Measurements from ENCODE around the gene MTCL1.

- TF ChIP-seq ATF3 (IDR thresholded peaks at IDR 0.05) (no peak), RAD21 (IDR thresholded peaks at IDR 0.05) (no peak), FOXA2 (IDR thresholded peaks at IDR 0.05) (no peak), CTCF (IDR thresholded peaks at IDR 0.05; ENCODE audit: low read depth, low read length, missing input control) (no peak), HNF4G (IDR thresholded peaks at IDR 0.05) (no peak), JUND (IDR thresholded peaks at IDR 0.05) (no peak), REST (IDR thresholded peaks at IDR 0.05) (no peak), EGR1 (IDR thresholded peaks at IDR 0.05; ENCODE audit: low read depth in 2 of 2) (no peak), TAF1 (conservative IDR thresholded peaks at IDR 0.05) (no peak), YY1 (IDR thresholded peaks at IDR 0.05) (no peak), SP1 (IDR thresholded peaks at IDR 0.05) (no peak), RXRA (IDR thresholded peaks at IDR 0.05) (no peak)
- TF ChIP-seq, protein P1, sequence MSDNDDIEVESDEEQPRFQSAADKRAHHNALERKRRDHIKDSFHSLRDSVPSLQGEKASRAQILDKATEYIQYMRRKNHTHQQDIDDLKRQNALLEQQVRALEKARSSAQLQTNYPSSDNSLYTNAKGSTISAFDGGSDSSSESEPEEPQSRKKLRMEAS (IDR thresholded peaks at IDR 0.05), result no peak
These were observed 111.5 kb downstream of the MTCL1 start for GRCh38 chr18:8816816-8817215.
